ENCODE data around the gene MPST. TPM values are rescaled to one million over a fixed set of nuclear protein-coding genes. Genes with fewer than 3 reads are reported as not detected.
"Not testable (repeated sequence)": the region's sequence is repeated elsewhere in the genome, so short reads cannot be mapped to it uniquely, and the experiment has no call there.

MPST gene
- total RNA-seq, 1 donor from 2014 or later, result 63.8 TPM

DNA sequence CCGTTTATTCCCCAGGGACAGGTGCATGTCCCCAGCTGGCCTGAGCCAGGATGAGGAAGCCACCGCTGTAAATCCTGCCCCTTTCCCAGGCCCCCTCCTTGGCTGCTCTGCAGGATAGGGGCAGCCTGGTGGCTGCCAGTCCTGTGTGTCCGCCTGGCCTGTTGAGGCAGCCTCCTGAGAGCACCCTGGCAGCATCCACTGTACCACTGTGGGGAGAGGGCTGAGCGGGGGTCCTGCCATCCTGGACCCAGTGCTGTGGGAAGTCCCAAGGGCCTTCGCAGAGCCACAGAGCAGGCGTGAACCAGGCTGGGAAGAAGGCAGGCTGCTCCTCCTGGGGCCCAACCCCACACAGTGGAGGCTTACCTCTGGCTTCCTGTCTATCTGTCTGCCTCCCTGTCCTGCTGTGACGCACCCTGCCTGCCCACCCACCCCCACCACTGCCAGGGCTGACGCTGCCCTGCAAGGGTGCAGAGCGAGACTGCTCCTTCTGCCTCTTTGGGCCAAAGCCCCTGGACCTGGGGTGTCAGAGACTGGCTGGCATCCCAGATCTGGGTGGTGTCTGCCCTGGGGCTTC is 40.4 kb downstream of the MPST start:
- no peak for DNase-seq (ENCODE audit: low spot score)

DNA sequence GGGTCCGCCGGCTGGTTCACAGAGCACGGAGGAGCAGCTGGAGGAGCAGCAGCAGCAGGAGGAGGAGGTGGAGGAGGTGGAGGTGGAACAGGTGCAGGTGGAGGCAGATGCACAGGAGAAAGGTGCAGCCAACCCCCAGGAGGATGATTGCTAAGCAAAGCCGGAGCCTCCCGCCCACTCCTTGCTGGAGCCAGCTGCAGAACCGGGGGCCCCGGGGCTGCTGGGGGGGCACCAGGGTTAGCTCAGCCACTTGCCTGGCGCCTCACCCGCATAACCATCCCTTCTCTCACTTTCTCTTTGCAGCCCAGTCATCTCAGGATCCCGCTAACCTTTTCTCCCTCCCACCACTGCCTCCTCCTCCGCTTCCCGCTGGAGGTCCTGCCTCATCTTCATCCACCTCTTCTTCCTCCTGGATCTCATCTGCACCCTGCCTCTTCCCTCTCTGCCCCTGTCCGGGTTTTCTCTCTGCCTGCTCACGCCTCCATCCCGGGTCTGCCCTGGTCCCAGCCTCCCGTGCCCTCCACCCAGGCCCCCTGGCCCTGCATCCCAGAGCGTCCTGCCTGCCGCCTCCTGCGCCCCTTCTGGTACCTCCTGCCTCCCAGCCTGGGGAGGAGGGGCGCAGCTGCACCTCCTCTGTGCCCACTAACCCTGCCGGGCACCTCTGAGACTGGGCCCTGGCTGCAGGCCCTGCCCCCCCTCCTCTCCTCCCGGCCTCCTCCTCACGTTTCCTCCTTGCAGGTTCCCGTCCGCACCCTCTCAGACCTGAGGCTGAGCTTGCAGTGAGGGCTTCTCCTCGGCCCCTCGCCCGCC is 41.5 kb downstream of the MPST start:
- no peak for DNase-seq (ENCODE audit: low spot score)

DNA sequence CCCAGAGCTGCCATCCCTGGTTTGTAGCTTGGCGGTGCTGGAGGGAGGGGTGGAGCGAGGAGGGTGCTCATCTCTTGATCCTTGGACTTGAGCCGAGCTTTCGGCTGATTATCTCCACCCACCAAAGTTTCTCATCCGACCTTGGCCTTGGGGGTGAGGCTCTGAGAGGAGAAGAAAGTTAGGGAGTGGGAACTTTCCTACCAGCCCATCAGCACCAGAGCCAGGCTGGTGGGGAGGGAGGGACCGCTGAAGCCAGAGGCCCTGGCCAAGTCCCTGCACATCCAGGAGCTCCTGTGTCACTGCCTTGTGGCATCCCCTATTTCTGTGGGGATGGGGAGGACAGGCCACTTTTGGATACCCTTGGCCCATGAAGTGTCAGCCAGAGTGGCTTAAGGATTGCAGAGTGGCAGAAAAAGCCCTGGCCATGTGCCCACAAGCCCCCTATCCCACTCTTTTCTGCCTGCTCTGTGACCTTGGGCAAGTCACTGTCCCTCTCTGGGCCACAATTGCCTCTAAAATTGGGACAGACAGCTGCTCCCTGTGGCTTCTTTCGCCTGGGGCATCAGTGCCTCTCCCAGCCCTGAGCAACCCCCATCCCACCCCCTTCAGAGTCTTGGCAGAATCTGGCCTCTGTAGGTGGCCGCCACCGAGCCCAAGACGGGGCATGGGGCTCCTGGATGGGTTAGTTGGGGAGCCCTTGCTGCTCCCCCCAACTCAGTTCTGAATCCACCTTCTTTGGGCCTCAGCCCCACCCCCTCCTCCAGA is 42.3 kb downstream of the MPST start:
- no peak for DNase-seq (ENCODE audit: low spot score)

DNA sequence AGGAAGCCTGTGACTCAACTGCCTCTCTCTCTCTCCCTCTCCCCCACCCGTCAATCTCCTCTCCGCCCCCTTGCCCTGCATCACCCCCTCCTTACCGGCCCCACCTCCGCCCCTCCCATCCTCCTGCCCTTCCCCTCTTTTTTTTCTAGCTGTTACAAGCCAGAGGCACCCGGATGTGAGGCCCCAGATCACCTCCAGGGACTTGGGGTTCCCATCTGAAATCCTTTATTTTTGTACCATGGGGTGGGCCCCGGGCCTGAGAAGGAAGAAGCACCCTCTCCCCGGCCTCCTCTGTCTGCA is 42.8 kb downstream of the MPST start:
- no peak for DNase-seq (ENCODE audit: low spot score)

DNA sequence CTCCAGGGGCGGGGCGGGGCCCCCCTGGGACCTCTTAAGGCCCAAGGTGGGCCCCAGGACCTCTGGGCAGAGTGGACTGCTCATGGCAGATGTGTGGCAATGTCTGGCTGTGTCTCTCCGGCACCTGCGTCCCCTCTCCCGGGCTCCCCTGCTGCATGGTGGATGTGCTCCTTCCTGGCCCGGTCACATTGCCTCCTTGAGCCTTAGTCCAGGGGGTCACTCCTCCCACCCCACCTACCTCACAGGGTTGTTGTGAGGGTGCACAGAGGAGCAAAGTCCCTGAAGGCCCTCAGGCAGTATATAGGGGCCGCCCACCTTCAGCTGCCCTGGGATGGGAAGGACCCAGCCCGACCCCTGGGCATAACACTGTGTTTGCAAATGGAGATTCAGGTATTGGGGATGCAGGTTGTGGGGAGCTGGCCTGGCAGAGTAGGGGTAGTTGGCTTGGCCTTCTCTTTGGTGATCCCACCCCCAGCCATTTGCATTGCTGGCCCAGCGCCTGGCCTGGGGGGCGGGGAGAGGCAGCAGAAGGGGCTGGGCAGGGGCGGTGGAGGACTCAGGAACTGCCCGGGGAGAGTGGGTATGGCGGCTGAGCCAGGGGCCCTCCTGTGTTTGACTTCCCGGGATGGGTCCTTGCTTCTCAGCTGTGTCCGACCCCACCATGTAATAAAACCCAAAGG is 43.3 kb downstream of the MPST start:
- DNase-seq (ENCODE audit: low spot score), result no peak

DNA sequence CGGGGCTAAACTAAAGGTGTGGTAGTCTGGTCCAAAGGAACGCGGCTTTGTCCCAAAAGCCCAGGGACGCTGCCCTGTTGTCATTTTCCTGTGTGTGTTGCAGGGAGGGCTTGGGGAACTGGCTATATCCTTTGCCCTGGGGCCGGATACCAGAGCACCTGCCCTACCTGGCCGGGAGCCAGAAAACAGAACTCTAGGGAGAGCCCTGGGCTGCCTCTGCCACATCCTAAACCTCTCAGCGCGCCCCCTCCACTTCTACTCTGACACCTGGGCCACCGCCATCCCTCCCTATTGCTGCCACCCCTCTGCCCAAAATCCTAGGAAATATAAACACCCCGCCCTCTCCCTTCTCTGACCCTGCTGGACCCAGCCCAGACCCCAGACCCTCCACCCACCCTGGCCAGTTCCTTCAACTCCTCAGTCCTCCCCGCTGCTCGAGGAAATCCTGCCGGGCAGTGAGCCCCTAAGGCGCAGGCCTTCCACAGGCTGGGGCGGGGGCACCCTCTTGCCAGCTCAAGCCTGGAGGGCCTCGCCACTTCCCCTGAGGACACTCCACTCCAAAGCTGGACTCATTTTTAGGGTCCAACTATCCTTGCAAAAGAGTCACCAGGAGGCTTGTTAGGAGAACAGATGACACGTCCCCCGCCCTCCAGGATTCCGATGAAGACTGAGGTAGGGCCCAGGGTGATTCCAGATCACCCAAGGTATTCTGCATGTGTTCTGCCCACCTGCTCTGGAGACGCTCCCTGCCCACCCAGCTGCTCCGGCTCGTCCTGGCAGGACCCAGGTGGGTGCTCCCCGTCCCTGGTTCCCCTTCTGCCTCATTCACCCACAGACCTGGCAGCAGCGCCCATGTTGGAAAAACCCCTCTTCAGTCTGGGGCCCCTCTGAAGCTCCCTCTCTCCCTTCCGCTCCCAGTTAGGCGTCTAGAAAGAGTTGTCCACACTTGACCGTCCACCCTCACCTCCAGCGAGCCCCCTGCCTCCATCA is 44.2 kb downstream of the MPST start:
- DNase-seq (ENCODE audit: low spot score), result no peak

DNA sequence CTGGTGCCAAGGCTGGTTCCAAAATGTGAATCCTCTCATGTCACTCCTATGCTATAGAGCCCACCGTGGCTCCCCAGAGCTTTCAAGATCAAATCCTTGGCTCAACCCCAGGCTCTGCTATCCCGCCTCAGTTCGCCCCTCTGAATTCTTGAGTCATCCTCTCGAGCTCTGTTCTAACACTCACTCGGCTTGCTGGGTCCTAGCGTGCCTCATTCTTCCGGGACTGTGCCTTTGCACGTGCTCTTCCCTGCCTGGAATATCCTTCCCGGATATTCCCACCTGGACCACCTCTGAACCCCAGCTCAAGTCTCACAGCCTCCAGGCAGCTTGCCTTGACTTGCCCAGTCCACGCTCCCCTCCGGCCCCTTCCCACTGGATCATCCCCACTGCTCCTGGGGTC is 45.0 kb downstream of the MPST start:
- DNase-seq (ENCODE audit: low spot score), result no peak

DNA sequence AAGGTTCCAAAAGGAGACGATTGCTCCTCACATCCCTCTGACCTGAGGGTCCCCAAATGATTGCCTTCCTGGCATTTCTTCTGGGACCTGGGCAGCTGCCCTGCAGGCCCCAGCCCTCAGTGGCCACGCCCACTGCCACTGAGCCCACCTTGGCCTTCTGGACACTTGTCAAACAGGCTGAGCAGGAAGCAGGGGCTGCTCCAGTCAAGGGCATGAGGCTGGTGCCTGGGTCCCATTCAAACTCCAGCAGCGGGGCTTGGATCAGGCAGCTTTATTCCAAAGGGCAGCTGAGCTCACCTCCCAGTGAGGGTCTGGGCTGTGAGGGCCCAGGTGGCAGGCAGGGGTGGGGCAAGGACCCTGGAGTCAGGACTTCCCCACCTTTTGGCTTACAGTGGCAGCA is 45.6 kb downstream of the MPST start:
- DNase-seq (ENCODE audit: low spot score), result no peak

DNA sequence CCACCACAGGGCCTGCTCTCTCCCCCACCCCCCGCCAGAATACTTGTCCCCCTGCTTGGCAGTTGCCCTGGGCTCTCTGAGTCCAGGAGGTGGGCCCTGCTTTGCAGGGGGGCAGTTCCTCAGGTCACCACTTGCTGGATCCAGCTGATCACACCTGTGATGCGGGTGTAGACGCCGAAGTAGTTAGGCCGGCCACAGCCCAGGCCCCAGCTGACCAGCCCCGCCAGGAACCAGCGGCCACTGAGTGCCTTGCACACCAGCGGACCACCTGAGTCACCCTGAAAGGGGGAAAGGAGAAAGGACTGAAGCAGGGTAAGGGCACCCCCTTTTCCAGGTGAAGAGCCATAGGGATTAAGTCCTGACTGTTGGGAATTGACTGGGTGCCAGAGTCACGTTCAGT is 46.4 kb downstream of the MPST start:
- no peak for DNase-seq (ENCODE audit: low spot score)

DNA sequence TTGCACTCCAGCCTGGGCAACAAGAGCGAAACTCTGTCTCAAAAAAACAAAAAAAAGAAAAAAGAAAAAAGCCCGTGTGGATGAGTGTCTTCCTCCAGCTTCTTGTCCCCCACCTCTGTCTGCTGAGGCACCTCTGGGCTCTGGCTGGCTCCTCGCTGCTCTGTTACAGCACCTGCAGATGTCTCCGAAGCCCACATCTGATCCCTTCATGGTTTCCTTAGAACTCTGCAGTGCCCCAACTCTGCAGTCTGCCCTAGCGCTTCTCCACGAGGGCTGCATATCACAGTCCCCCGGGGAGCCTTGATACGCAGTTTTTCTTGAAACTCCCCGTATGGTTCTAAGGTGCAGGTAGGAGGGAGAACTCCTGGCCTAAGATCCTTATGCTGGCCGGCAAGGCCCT is 47.9 kb downstream of the MPST start:
- DNase-seq (ENCODE audit: low spot score), result no peak

DNA sequence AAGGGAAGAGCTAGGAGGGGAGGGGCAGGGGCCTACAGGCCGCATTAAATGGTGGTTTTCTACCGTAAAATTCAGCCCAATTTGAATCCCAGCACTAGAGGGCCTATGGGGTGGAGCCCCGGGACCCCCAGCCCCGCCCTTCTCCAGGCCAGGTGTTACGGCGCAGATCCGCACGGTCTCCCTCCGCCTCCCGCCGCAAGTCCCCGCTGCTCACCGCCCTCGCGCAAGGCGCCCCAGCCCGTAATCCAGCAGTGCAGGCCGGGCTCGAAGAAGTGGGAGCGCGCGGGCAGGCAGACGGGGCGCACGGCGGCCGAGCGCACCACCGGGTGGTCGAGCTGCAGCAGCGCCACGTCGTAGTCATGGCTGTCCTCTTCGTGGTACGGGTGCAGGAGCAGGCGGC is 49.3 kb downstream of the MPST start:
- no peak for DNase-seq (ENCODE audit: low spot score)

DNA sequence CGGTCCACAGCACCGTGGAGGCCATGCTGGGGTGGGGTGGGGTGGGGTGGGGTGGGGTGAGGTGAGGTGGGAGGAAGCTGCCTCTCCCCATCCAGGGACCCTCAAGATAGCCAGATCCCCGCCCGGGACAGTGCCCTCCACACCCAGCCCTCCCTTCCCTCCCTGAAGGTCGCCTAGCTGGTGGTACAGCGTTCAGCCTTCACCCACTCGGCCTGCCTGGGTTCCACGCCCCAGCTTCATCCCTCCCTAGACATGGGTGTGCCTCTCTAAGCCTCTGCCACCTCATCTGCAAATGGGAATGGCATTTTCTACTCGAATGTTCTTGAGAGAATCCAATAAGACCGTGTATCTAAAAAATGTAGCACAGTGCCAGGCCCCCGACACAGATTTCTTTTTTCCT is 49.8 kb downstream of the MPST start:
- DNase-seq (ENCODE audit: low spot score), result no peak

DNA sequence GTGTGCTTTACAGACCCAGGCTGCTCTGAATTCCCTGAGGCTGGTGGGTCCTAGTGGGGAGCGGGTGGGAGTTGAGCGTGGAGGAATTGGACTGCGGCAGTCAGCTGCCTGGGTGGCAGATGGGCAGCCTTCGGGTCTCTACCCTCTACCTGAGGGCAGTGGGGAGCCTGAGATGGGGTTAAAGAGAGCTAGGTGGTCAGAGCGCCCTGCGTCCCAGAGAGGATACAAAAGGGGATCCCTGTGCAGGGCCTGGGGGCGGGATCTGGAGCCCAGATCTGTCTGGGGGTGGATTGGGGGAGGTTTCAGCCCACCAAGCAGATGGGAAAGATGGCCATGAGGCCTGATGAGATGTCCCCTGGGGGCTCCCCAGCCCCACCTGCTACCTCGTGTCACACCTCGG is 50.2 kb downstream of the MPST start:
- DNase-seq (ENCODE audit: low spot score), result no peak

DNA sequence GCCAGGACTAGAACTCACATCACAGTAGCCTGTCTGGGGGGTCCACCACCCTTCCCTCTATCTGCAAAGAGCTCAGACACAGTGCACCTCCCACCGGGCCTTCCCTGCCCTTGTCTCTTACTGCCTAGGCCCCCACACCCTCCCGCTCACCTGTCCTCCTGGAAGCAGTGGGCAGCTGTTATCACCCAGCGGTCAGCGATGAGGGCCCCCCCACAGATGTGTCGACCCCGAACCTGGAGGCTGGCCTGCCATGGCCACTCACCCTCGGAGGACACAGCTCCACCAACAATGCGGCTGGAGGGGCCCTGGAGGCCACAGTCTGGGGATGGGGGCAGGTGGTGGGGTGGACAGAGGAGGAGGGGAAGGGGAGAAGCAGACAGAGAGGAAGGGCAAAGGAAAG is 50.8 kb downstream of the MPST start:
- DNase-seq (ENCODE audit: low spot score), result no peak

DNA sequence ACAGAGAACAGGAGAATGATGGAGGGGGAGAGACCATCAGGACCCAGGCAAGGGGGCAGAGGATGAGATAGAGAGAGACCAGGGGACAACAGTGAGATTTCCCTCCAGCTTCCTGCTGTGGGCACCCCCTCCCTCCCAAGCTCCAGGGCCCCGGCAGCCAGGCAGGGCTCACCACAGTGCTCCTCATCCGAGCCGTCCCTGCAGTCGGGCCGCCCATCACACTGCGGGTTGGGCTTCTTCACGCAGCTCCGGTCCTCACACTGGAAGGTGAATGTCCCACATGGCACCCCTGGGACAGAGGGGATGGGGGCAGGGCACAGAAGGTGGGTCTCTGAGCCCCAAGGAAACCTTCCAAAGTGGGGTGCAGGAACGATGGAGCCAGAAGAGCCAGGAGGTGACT is 51.2 kb downstream of the MPST start:
- DNase-seq (ENCODE audit: low spot score), result no peak

DNA sequence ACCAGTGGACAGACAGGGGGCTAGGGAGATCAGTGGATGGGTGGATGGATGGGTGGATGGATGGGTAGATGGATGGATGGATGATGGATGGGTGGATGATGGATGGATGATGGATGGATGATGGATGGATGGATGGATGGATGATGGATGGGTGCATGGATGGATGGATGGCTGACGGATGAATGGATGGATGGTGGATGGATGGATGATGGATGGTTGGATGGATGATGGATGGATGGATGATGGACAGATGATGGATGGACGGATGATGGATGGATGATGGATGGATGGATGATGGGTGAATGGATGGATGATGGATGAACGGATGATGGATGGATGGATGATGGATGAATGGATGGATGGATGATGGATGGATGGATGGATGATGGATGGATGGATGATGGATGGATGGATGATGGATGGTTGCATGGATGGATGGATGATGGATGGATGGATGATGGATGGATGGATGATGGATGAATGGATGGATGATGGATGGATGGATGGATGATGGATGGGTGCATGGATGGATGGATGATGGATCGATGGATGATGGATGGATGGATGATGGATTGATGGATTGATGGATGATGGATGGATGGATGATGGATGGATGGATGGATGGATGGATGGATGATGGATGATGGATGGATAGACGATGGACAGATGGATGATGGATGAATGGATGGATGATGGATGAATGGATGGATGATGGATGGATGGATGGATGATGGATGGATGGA is 52.5 kb downstream of the MPST start:
- not testable (repeated sequence) for DNase-seq (ENCODE audit: low spot score)

DNA sequence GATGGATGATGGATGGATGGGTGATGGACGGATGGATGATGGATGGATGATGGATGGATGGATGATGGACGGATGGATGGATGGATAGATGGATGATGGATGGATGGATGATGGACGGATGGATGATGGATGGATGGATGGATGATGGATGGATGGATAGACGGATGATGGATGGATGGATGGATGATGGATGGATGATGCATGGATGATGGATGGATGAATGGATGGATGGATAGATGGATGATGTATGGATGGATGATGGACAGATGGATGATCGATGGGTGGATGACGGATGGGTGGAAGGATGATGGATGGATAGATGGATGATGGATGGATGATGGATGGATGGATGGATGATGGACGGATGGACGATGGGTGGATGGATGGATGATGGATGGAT is 53.1 kb downstream of the MPST start:
- DNase-seq (ENCODE audit: low spot score), result no peak

DNA sequence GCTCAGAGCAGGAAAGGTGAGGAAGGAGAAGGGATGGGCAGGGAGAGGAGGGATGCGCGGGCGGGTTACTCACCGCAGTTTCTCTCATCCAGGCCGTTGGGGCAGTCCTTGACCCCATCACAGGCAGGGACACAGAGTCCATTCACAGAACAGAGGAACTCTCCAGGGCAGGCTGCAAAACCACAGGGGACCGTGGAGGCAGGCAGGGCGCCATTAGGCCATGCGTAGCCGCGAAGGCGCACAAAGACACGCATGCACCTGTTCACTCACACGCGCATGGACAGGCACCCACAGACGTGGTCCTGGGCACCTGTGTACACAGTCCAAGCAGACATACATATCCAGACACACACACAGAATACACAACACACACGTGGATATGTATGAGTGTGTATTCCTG is 55.0 kb downstream of the MPST start:
- DNase-seq (ENCODE audit: low spot score), result no peak

DNA sequence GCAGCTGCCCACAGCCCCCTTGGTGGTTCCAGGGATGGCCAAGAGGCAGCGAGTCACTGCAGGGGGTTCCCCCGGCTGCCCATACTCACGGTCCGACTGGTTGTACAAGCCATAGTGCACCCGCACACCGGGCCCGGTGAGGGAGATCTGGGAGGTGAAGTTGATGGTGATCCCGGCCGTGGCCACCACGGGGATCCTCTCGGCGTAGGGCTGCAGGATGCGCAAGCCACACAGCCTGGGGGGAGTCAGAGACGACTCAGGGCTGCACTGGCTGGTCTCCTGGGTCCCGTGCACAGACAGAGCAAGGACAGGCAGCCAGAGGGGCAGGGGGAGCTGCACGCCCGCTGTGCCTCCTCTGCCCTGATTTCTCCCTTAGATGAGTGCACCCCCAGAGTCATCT is 55.5 kb downstream of the MPST start:
- no peak for DNase-seq (ENCODE audit: low spot score)

DNA sequence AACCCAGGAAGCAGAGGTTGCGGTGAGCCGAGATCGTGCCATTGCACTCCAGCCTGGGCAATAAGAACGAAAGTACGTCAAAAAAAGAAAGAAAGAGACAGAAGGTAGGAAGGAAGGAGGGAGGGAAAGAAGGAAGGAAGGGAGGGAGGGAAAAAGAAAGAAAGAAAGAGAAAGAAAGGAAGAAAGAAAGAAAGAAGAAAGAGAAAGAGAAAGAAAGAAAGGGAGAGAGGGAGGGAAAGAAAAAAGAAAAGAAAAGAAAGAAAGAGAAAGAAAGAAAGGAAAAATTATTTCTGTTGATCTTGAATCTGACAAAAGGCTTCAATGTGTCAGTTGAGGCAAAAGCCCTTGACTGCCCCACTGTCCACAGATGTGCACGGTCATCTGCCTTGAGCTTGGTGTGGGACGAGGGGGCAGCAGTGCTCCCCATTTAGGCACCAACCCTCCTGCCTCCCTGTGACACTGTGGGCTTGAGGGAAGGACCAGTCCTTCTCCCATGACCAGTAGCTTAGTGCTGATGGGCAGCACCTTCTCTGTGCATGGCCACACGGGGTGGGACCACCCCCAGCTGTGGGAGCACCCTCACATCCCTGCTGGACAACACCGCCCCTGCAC is 56.4 kb downstream of the MPST start:
- DNase-seq (ENCODE audit: low spot score), result no peak

Data from mesenteric fat pad (tissue), 1 donor.